ENCODE data around the gene ADAM8. TPM values are rescaled to one million over a fixed set of nuclear protein-coding genes. Genes with fewer than 3 reads are reported as not detected.

The ADAM8 gene
- polyA plus RNA-seq, 1 donor from 2014 or later = 6.4 TPM

- Histone ChIP-seq H3K27me3 (ENCODE audit: insufficient read depth, low read depth, low read length) (no peaks in the 10 kb centered on the region), H3F3A (ENCODE audit: insufficient read depth, low read length, poor library complexity, severe bottlenecking) (no peaks in the 10 kb centered on the region), H3K9me3 (ENCODE audit: low read length) (no peaks in the 10 kb centered on the region), H3K9me2 (ENCODE audit: insufficient read depth, low read length) (no peaks in the 10 kb centered on the region), H2AFZ (ENCODE audit: low read depth, low read length) (no peak overlapping the region), H3K4me2 (ENCODE audit: low read length) (no peak overlapping the region), H4K20me1 (ENCODE audit: insufficient read depth) (no peaks in the 10 kb centered on the region), H3K4me3 (ENCODE audit: low read length) (no peak overlapping the region), H3K27ac (ENCODE audit: low read length) (no peak overlapping the region), H3K36me3 (ENCODE audit: insufficient read depth, low read length) (no peaks in the 10 kb centered on the region), H3K9ac (ENCODE audit: low read length) (no peak overlapping the region), H3K79me2 (replicated peaks; ENCODE audit: insufficient read depth, low read length) (no peaks in the 10 kb centered on the region)
- TF ChIP-seq POLR2AphosphoS5 (IDR thresholded peaks at IDR 0.05) (no peak), TAF1 (IDR thresholded peaks at IDR 0.05; ENCODE audit: low read depth) (no peak), EP300 (conservative IDR thresholded peaks at IDR 0.05; ENCODE audit: poor library complexity, severe bottlenecking) (no peak), SMC3 (conservative IDR thresholded peaks at IDR 0.05; ENCODE audit: poor library complexity) (no peak), MXI1 (conservative IDR thresholded peaks at IDR 0.05; ENCODE audit: poor library complexity, severe bottlenecking) (no peak), EZH2 (IDR thresholded peaks at IDR 0.05; ENCODE audit: borderline replicate concordance, insufficient read depth, low read length, poor library complexity, severe bottlenecking) (no peak), RAD21 (conservative IDR thresholded peaks at IDR 0.05) (no peak)
- TF ChIP-seq, protein P1, sequence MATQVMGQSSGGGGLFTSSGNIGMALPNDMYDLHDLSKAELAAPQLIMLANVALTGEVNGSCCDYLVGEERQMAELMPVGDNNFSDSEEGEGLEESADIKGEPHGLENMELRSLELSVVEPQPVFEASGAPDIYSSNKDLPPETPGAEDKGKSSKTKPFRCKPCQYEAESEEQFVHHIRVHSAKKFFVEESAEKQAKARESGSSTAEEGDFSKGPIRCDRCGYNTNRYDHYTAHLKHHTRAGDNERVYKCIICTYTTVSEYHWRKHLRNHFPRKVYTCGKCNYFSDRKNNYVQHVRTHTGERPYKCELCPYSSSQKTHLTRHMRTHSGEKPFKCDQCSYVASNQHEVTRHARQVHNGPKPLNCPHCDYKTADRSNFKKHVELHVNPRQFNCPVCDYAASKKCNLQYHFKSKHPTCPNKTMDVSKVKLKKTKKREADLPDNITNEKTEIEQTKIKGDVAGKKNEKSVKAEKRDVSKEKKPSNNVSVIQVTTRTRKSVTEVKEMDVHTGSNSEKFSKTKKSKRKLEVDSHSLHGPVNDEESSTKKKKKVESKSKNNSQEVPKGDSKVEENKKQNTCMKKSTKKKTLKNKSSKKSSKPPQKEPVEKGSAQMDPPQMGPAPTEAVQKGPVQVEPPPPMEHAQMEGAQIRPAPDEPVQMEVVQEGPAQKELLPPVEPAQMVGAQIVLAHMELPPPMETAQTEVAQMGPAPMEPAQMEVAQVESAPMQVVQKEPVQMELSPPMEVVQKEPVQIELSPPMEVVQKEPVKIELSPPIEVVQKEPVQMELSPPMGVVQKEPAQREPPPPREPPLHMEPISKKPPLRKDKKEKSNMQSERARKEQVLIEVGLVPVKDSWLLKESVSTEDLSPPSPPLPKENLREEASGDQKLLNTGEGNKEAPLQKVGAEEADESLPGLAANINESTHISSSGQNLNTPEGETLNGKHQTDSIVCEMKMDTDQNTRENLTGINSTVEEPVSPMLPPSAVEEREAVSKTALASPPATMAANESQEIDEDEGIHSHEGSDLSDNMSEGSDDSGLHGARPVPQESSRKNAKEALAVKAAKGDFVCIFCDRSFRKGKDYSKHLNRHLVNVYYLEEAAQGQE (IDR thresholded peaks at IDR 0.05; ENCODE audit: borderline replicate concordance) = no peak
- TF ChIP-seq, protein P2, sequence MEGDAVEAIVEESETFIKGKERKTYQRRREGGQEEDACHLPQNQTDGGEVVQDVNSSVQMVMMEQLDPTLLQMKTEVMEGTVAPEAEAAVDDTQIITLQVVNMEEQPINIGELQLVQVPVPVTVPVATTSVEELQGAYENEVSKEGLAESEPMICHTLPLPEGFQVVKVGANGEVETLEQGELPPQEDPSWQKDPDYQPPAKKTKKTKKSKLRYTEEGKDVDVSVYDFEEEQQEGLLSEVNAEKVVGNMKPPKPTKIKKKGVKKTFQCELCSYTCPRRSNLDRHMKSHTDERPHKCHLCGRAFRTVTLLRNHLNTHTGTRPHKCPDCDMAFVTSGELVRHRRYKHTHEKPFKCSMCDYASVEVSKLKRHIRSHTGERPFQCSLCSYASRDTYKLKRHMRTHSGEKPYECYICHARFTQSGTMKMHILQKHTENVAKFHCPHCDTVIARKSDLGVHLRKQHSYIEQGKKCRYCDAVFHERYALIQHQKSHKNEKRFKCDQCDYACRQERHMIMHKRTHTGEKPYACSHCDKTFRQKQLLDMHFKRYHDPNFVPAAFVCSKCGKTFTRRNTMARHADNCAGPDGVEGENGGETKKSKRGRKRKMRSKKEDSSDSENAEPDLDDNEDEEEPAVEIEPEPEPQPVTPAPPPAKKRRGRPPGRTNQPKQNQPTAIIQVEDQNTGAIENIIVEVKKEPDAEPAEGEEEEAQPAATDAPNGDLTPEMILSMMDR (IDR thresholded peaks at IDR 0.05; ENCODE audit: poor library complexity, severe bottlenecking) = no peak
Observed at GRCh38 chr10:133255323-133255722, 21.3 kb downstream of the ADAM8 start.

DNA sequence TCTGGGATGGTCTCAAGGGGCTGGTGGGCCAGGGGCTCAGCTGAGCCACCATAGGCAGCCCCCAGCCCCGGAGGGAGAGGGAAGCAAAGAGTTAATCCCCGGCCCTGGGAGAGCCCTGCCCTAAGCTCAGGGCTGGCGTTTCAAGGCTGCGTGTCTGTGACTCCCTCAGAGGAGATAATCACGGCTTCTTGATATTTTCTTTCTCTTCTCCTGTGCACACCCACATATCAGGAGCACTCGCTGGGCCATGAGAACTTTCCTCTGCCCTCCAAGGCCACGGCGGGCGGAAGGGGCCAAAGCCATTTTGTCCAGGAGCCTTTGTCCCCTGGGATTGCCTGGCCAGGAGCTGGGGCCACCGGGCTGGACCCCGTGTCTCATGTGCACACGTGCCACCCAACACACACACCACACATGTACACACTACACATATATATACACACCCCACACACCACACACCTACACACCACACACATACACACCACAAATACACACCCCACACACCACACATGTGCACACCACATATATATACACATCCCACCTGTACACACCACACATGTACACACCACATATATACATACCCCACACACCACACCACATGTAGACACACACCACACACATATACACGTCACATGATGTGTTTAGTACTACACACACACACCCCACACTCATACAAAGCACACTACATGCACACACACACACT, 22.1 kb downstream of the ADAM8 start:
- H3K9ac ChIP-seq (ENCODE audit: low read length) = no peak overlapping the region
- no peak overlapping the region for H2AFZ ChIP-seq (ENCODE audit: low read depth, low read length)
- no peak overlapping the region for H3K27ac ChIP-seq (ENCODE audit: low read length)
- H3K27me3 ChIP-seq (ENCODE audit: insufficient read depth, low read depth, low read length) = no peaks in the 10 kb centered on the region
- no peak overlapping the region for H3K4me3 ChIP-seq (ENCODE audit: low read length)
- no peaks in the 10 kb centered on the region for H4K20me1 ChIP-seq (ENCODE audit: insufficient read depth)
- no peaks in the 10 kb centered on the region for H3K9me3 ChIP-seq (ENCODE audit: low read length)
- no peak overlapping the region for H3K4me2 ChIP-seq (ENCODE audit: low read length)
- no peaks in the 10 kb centered on the region for H3K36me3 ChIP-seq (ENCODE audit: insufficient read depth, low read length)
- no peak for TF ChIP-seq MXI1 (conservative IDR thresholded peaks at IDR 0.05; ENCODE audit: poor library complexity, severe bottlenecking)
- H3F3A ChIP-seq (ENCODE audit: insufficient read depth, low read length, poor library complexity, severe bottlenecking) = no peaks in the 10 kb centered on the region
- H3K9me2 ChIP-seq (ENCODE audit: insufficient read depth, low read length) = no peaks in the 10 kb centered on the region
- H3K79me2 ChIP-seq (replicated peaks; ENCODE audit: insufficient read depth, low read length) = no peaks in the 10 kb centered on the region
